ENCODE data around the gene INPP1.

DNA sequence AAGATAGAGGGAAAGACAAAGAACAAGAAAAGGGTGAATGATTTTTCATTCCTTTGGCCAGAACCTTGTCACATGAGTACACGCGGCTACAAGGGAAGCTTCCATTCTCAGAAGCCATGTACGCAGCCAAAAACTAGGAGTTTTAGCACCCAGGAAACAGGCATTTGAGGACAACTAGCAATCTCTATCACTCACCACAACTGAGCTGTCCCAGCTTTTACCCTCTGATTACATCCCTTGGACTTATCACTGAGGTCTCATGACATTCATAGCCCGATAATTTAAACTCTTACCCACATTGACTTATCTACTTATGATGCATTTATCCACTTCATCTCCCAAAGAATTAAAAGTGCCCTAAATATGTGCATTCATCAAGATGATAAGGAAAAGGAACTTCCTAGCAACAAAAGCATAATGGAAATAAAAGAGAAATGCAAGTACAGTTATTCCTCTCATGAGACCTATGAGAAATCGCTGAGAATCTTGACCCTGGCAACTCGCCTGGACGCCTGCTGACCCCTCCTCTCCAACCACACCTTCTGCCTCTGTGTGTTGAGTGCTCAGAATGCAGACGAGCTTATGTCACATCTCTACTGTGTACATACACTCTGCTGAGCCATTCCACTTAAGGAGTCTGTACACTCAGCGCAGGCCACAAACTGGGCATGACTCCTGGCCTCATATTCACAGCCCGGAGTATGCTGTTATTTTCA is 36.0 kb downstream of the INPP1 start:
- no peak for TF ChIP-seq CTCF (conservative IDR thresholded peaks at IDR 0.05; ENCODE audit: low read length)
- no peak for TF ChIP-seq EZH2phosphoT487 (IDR thresholded peaks at IDR 0.05; ENCODE audit: borderline replicate concordance)

Measured in Loucy (cell line).